B cell (primary cell): ENCODE measurements around the gene GRN. TPM values are rescaled to one million over a fixed set of nuclear protein-coding genes. Genes with fewer than 3 reads are reported as not detected.

Source experiments
- ATAC-seq: fragments of 200-7000 bp; cut with Tn5 transposase; one replicate; pipeline ENCODE4 v1.10.0; 2021; ENCODE audit warnings: low read depth, mild to moderate bottlenecking, moderate number of reproducible peaks, moderate library complexity
- CTCF ChIA-PET: fragments of 350-600 bp; sonication (Branson Sonifier 250); formaldehyde crosslinking; loops from one replicate; lab custom pipeline; 2021; ENCODE audit warnings: antibody characterized with exemption, inconsistent platforms; lab: Charles Lee
- POLR2A ChIA-PET: fragments of 350-600 bp; sonication (Branson Sonifier 250); formaldehyde crosslinking; loops from one replicate; lab custom pipeline; 2021; ENCODE audit warnings: antibody characterized with exemption; lab: Charles Lee
- DNase-seq: peaks from one replicate; pipeline ENCODE4 v3.0.0; 2013
- H2AFZ ChIP-seq: 2 replicates; pipeline ENCODE4 v1.6.1; 2012; ENCODE audit warnings: mild to moderate bottlenecking, low read depth, low read length; ENCODE audit not compliant: insufficient read depth, poor library complexity, severe bottlenecking
- H3K27ac ChIP-seq, 2 donors: 1 replicate in 1 of 2; 2 replicates in 1 of 2; pipeline ENCODE4 v1.5.1; 2012 to 2013; ENCODE audit warnings: low read length in 2 of 2, mild to moderate bottlenecking in 2 of 2, moderate library complexity in 1 of 2
- H3K27me3 ChIP-seq, 4 experiments: fragments of 200-600 bp in 1 of 4; sonication (generic) in 1 of 4; replicated peaks in 1 of 4; 1 replicate in 2 of 4; 2 replicates in 2 of 4; pipeline versions ENCODE4 v1.6.1 to v1.7.0; 2013 to 2016; ENCODE audit warnings: low read length in 3 of 4, mild to moderate bottlenecking in 2 of 4, mixed read lengths in 1 of 4, moderate library complexity in 1 of 4; ENCODE audit not compliant: insufficient read depth in 4 of 4, control insufficient read depth in 3 of 4; ENCODE audit errors: control extremely low read depth in 1 of 4
- H3K36me3 ChIP-seq, 2 experiments: replicated peaks in 1 of 2; 1 replicate in 1 of 2; 2 replicates in 1 of 2; pipeline versions ENCODE4 v1.6.1 to v1.7.1; 2013; ENCODE audit warnings: low read length in 1 of 2; ENCODE audit not compliant: insufficient read depth in 2 of 2, control insufficient read depth in 1 of 2; ENCODE audit errors: control extremely low read depth in 1 of 2, extremely low read depth in 1 of 2
- H3K4me1 ChIP-seq, 2 donors: fragments of 200-600 bp in 1 of 2; sonication (generic) in 1 of 2; 1 replicate in 1 of 2; 2 replicates in 1 of 2; pipeline versions ENCODE4 v1.5.1 to v1.6.1; 2013 to 2017; ENCODE audit warnings: low read length in 2 of 2; ENCODE audit not compliant: control insufficient read depth in 2 of 2, insufficient read depth in 2 of 2
- H3K4me2 ChIP-seq: replicated peaks from 2 replicates; pipeline ENCODE3; 2012; ENCODE audit warnings: mild to moderate bottlenecking, low read depth, low read length; ENCODE audit not compliant: poor library complexity, severe bottlenecking
- H3K4me3 ChIP-seq, 5 experiments: fragments of 200-600 bp in 1 of 5; sonication (generic) in 1 of 5; 1 replicate in 3 of 5; 2 replicates in 2 of 5; pipeline versions ENCODE4 v1.5.1 to v1.7.0; 2011 to 2016; ENCODE audit warnings: low read length in 4 of 5, mild to moderate bottlenecking in 4 of 5, low read depth in 2 of 5, control low read depth in 1 of 5, moderate library complexity in 1 of 5; ENCODE audit not compliant: insufficient read depth in 1 of 5; ENCODE audit errors: control extremely low read depth in 1 of 5, extremely low read depth in 1 of 5
- H3K79me2 ChIP-seq: fragments of 200-600 bp; sonication (generic); one replicate; pipeline ENCODE4 v1.6.0; 2016; ENCODE audit warnings: low read length; ENCODE audit not compliant: control insufficient read depth, insufficient read depth
- H3K9ac ChIP-seq: fragments of 200-600 bp; sonication (generic); 2 replicates; pipeline ENCODE4 v1.6.1; 2017; ENCODE audit warnings: mild to moderate bottlenecking, low read length, moderate library complexity
- H3K9me3 ChIP-seq, 3 donors: one replicate each; pipeline versions ENCODE4 v1.6.1 to v1.7.1; 2013; ENCODE audit warnings: low read length in 2 of 3; ENCODE audit not compliant: control insufficient read depth in 2 of 3, insufficient read depth in 1 of 3; ENCODE audit errors: control extremely low read depth in 1 of 3
- H4K20me1 ChIP-seq: 2 replicates; pipeline ENCODE4 v1.6.0; 2012; ENCODE audit warnings: mild to moderate bottlenecking, low read length; ENCODE audit not compliant: insufficient read depth, control insufficient read depth, poor library complexity, severe bottlenecking
- H3K27ac Mint-ChIP-seq: one replicate; pipeline ENCODE4 v1.8.0; 2021; ENCODE audit warnings: mixed read lengths
- H3K27me3 Mint-ChIP-seq: one replicate; pipeline ENCODE4 v1.8.0; 2021; ENCODE audit warnings: mixed read lengths
- H3K4me1 Mint-ChIP-seq: one replicate; pipeline ENCODE4 v1.8.0; 2021; ENCODE audit warnings: mixed read lengths
- H3K4me3 Mint-ChIP-seq: one replicate; pipeline ENCODE4 v1.8.0; 2021; ENCODE audit warnings: mixed read lengths
- H3K9me3 Mint-ChIP-seq: one replicate; pipeline ENCODE4 v1.8.0; 2022; ENCODE audit warnings: mixed read lengths; ENCODE audit not compliant: insufficient read depth
- EZH2 ChIP-seq: IDR thresholded peaks from 2 replicates; pipeline ENCODE4 v1.6.1; 2012; ENCODE audit warnings: borderline replicate concordance, low read depth, mild to moderate bottlenecking, moderate library complexity, low read length; ENCODE audit not compliant: insufficient read depth, poor library complexity, severe bottlenecking
- WGBS: methylation state at CpG from one replicate; pipeline ENCODE4 v1.1.5; 2013; ENCODE audit warnings: missing lambda C conversion rate; ENCODE audit not compliant: insufficient coverage; 5-methylcytosine and 5-hydroxymethylcytosine counted together
- intact Hi-C: fragments of 100-400 bp; cut with micrococcal nuclease; formaldehyde crosslinking; loops from one replicate; pipeline ENCODE4 v1.10.0; 2022
- polyA plus RNA-seq: library from polyadenylated mRNA; depleted of rRNA; stranded (reverse); fragments of >200 nt; gene quantifications from 2 replicates; pipeline ENCODE4 v1.2.3, GENCODE V29; 2012
- total RNA-seq, 2 donors: library from RNA; stranded (reverse); fragments of 120-200 nt in 1 of 2; gene quantifications; 1 replicate in 1 of 2; 2 replicates in 1 of 2; pipeline versions ENCODE4 v1.2.3 to v1.2.4, GENCODE V29; 2013 to 2022
- TF ChIP-seq, protein P1 (sequence below): fragments of 200-600 bp; IDR thresholded peaks from one replicate; pipeline ENCODE4 v1.8.0; 2022; ENCODE audit warnings: antibody characterized with exemption, mild to moderate bottlenecking

Gene GRN
- total and polyA plus RNA-seq, 2 donors (not counting 1 experiment from before 2014, with no cell fraction given): 187 to 226 TPM

GRCh38 chr17:44358066-44358465 lies 13.0 kb downstream of the GRN start:
- Histone ChIP-seq H3K9ac (no peak overlapping the region), H3K9me3 (no peaks in the 10 kb centered on the region), H3K4me3 (no peak overlapping the region), H3K27me3 (peaks cover 0 to 17% (median 6%) of the 10 kb centered on the region in 4 experiments), H2AFZ (no peak overlapping the region), H3K36me3 (peaks cover 0 to under 1% of the 10 kb centered on the region in 2 experiments), H3K4me1 (peaks cover 10 to 14% of the 10 kb centered on the region in 2 donors), H3K4me2 (no peak overlapping the region), H3K79me2 (no peaks in the 10 kb centered on the region), H4K20me1 (peaks cover 3% of the 10 kb centered on the region), H3K27ac (no peak overlapping the region)
- Mint-ChIP-seq H3K4me3 (no peak overlapping the region), H3K4me1 (peaks cover 10% of the 10 kb centered on the region), H3K27me3 (peaks cover 10% of the 10 kb centered on the region), H3K9me3 (no peaks in the 10 kb centered on the region), H3K27ac (no peak overlapping the region)
- ChIA-PET CTCF (interaction anchor here (0.9 to 1.5 kb wide), 7 partner anchors 9 to 154 kb away, joined by 3 to 6 read pairs (median 4); partner anchors contain the start of gene GRN), POLR2A (no interaction called here)
- ATAC-seq: no peak
- no peak for DNase-seq
- 96% methylated on average over 9 of the region's 9 CpGs for WGBS
- intact Hi-C loops: no loop called here
- TF ChIP-seq EZH2: no peak
- TF ChIP-seq, protein P1, sequence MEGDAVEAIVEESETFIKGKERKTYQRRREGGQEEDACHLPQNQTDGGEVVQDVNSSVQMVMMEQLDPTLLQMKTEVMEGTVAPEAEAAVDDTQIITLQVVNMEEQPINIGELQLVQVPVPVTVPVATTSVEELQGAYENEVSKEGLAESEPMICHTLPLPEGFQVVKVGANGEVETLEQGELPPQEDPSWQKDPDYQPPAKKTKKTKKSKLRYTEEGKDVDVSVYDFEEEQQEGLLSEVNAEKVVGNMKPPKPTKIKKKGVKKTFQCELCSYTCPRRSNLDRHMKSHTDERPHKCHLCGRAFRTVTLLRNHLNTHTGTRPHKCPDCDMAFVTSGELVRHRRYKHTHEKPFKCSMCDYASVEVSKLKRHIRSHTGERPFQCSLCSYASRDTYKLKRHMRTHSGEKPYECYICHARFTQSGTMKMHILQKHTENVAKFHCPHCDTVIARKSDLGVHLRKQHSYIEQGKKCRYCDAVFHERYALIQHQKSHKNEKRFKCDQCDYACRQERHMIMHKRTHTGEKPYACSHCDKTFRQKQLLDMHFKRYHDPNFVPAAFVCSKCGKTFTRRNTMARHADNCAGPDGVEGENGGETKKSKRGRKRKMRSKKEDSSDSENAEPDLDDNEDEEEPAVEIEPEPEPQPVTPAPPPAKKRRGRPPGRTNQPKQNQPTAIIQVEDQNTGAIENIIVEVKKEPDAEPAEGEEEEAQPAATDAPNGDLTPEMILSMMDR: no peak

- intact Hi-C loops: no loop called here
- WGBS: 33% methylated on average over 3 of the region's 6 CpGs
Observed at GRCh38 chr17:44359006-44359405, 13.9 kb downstream of the GRN start.

More at GRCh38 chr17:44359006-44359405, 13.9 kb downstream of the GRN start:
- H3K27ac ChIP-seq: no peak overlapping the region
- H3K9ac ChIP-seq: no peak overlapping the region
- no peaks in the 10 kb centered on the region for H3K79me2 ChIP-seq
- H3K4me1 ChIP-seq: peaks cover 8 to 19% of the 10 kb centered on the region in 2 donors
- no peak for DNase-seq
- H3K4me3 Mint-ChIP-seq: no peak overlapping the region
- no peak overlapping the region for H3K27ac Mint-ChIP-seq
- peaks cover 10% of the 10 kb centered on the region for H3K27me3 Mint-ChIP-seq
- no peak for TF ChIP-seq EZH2
- TF ChIP-seq, protein P1: no peak
- ChIA-PET CTCF (interaction anchor here (0.9 to 1.6 kb wide), 4 partner anchors 28 to 155 kb away, joined by 3 to 4 read pairs (median 4); no protein-coding TSS in a partner anchor), POLR2A (no interaction called here)
- H4K20me1 ChIP-seq: no peaks in the 10 kb centered on the region
- H3K4me2 ChIP-seq: no peak overlapping the region
- H3K36me3 ChIP-seq: no peaks in the 10 kb centered on the region
- H3K9me3 ChIP-seq: no peaks in the 10 kb centered on the region
- H2AFZ ChIP-seq: no peak overlapping the region
- no peak for ATAC-seq
- peaks cover 0 to 22% (median 6%) of the 10 kb centered on the region in 4 experiments for H3K27me3 ChIP-seq
- H3K4me3 ChIP-seq: no peak overlapping the region
- no peaks in the 10 kb centered on the region for H3K9me3 Mint-ChIP-seq
- peaks cover 11% of the 10 kb centered on the region for H3K4me1 Mint-ChIP-seq
